ENCODE measurements around the gene PLS1. TPM values are rescaled to one million over a fixed set of nuclear protein-coding genes. Genes with fewer than 3 reads are reported as not detected.

PLS1 gene
- total and polyA plus RNA-seq, 2 of the 8 experiments (the other 6 are each of a cell fraction or from before 2014, with no cell fraction given): 18.7 to 44.7 TPM

- H3K4me1 ChIP-seq (replicated peaks in 1 of 4; ENCODE audit: control insufficient read depth in 3 of 4, insufficient read depth in 4 of 4, low read length in 3 of 4): peaks cover 0 to 2% (median 0%) of the 10 kb centered on the region in 4 experiments; a peak in 1 of 7 replicates
- H3K36me3 ChIP-seq (ENCODE audit: control insufficient read depth in 2 of 4, insufficient read depth in 4 of 4, low read length in 3 of 4): no peaks in the 10 kb centered on the region
- no peak overlapping the region for H3K56ac ChIP-seq (replicated peaks; ENCODE audit: insufficient read length, low read depth, low read length)
- no peaks in the 10 kb centered on the region for H3K9me3 ChIP-seq (ENCODE audit: insufficient read depth in 2 of 2, low read depth in 1 of 2, low read length in 1 of 2)
- H3K18ac ChIP-seq (ENCODE audit: extremely low read depth, low read length): no peak overlapping the region
- H3K23me2 ChIP-seq (ENCODE audit: low read depth, low read length): no peaks in the 10 kb centered on the region
- H3K4me3 ChIP-seq (ENCODE audit: extremely low read depth in 1 of 4, insufficient read depth in 2 of 4, low read depth in 3 of 4, low read length in 4 of 4): no peak overlapping the region
- no peak overlapping the region for H3K4me2 ChIP-seq (ENCODE audit: insufficient read depth in 1 of 2, low read depth in 2 of 2, low read length in 2 of 2)
- H3K79me1 ChIP-seq (ENCODE audit: low read depth, low read length): no peaks in the 10 kb centered on the region
- H3K4ac ChIP-seq (replicated peaks; ENCODE audit: insufficient read length, low read depth, low read length): no peak overlapping the region
- no peak overlapping the region for H2BK5ac ChIP-seq (ENCODE audit: low read depth, low read length)
- H2BK15ac ChIP-seq (ENCODE audit: low read length): no peak overlapping the region
- H3K9ac ChIP-seq (replicated peaks in 1 of 4; ENCODE audit: extremely low read depth in 1 of 4, low read depth in 3 of 4, low read length in 3 of 4): no peak overlapping the region
- no peak for TF ChIP-seq CHD2 (IDR thresholded peaks at IDR 0.05; ENCODE audit: low read length)
- no peak for TF ChIP-seq FOSL1 (IDR thresholded peaks at IDR 0.05; ENCODE audit: insufficient read depth, low read depth, low read length)
- no peak for TF ChIP-seq SIX5 (IDR thresholded peaks at IDR 0.05; ENCODE audit: low read depth, low read length)
- no peak for TF ChIP-seq SRF (IDR thresholded peaks at IDR 0.05; ENCODE audit: low read depth, low read length)
- TF ChIP-seq HDAC2 (IDR thresholded peaks at IDR 0.05; ENCODE audit: borderline replicate concordance in 1 of 2, low read depth in 2 of 2, low read length in 2 of 2): no peak
- no peak for TF ChIP-seq SP2 (IDR thresholded peaks at IDR 0.05; ENCODE audit: low read length)
- no peak for TF ChIP-seq RBBP5 (IDR thresholded peaks at IDR 0.05; ENCODE audit: borderline replicate concordance, low read depth, low read length)
- no peak overlapping the region for H2AFZ ChIP-seq (ENCODE audit: low read length)
- ChIA-PET CTCF (ENCODE audit: partially characterized antibody) (no interaction called here), POLR2A (ENCODE audit: partially characterized antibody) (no interaction called here)
- no peak overlapping the region for H2BK12ac ChIP-seq (ENCODE audit: low read depth, low read length)
- FAIRE-seq (no peak), DNase-seq (ENCODE audit: low read depth in 1 of 2, low spot score in 2 of 2) (no peak)
- no peak overlapping the region for H3K27ac ChIP-seq (ENCODE audit: low read depth, low read length)
- 90% methylated on average over 6 of the region's 6 CpGs; no CpG with 5 or more reads in 1 of the 2 experiments for WGBS, 2 experiments (ENCODE audit: extremely low coverage in 1 of 2, insufficient coverage in 1 of 2, insufficient read length in 1 of 2, insufficient replicate concordance in 2 of 2, low coverage in 1 of 2, low lambda C conversion rate in 2 of 2, missing lambda C conversion rate in 1 of 2)
- no peaks in the 10 kb centered on the region for H3K27me3 ChIP-seq (replicated peaks in 1 of 4; ENCODE audit: control insufficient read depth in 3 of 4, extremely low read depth in 1 of 4, insufficient read depth in 3 of 4, low read length in 3 of 4)
- H3K23ac ChIP-seq (ENCODE audit: insufficient read length): no peak overlapping the region
- H3K79me2 ChIP-seq (ENCODE audit: control insufficient read depth in 1 of 2, insufficient read depth in 2 of 2, low read length in 2 of 2): no peaks in the 10 kb centered on the region
- H4K8ac ChIP-seq (ENCODE audit: extremely low read depth, insufficient read depth, low read length): no peak overlapping the region
- no peaks in the 10 kb centered on the region for H4K20me1 ChIP-seq (replicated peaks in 1 of 2; ENCODE audit: control insufficient read depth in 1 of 2, insufficient read depth in 2 of 2, low read length in 2 of 2)
- no peak overlapping the region for H2BK120ac ChIP-seq (replicated peaks; ENCODE audit: low read depth, low read length)
- H3K14ac ChIP-seq (ENCODE audit: insufficient read length): no peak overlapping the region
- no peak overlapping the region for H4K91ac ChIP-seq (replicated peaks; ENCODE audit: insufficient read length, low read length)
- H2AK5ac ChIP-seq (ENCODE audit: low read depth, low read length): no peak overlapping the region
- no peak overlapping the region for H4K5ac ChIP-seq (ENCODE audit: insufficient read length, low read depth, low read length)
- H2BK20ac ChIP-seq (ENCODE audit: low read length): no peak overlapping the region
These were observed 40.5 kb downstream of the PLS1 start for GRCh38 chr3:142636664-142637063.
